ENCODE data around the gene POC1B. TPM values are rescaled to one million over a fixed set of nuclear protein-coding genes. Genes with fewer than 3 reads are reported as not detected.

Gene POC1B
- 10 to 100 TPM; 14.1 to 20.7 (median 16.3) TPM for polyA plus RNA-seq
- long read RNA-seq, donor 1, full-length matches to known transcripts: 8 of 15 reads
- long read RNA-seq, donor 1, partial matches to known transcripts: 7 of 15 reads
- long read RNA-seq, donor 1, other reads (novel, unspliced or antisense): 0 of 15 reads
- long read RNA-seq, donor 2, partial matches to known transcripts: 0 of 1 reads
- long read RNA-seq, donor 2, other reads (novel, unspliced or antisense): 0 of 1 reads
- long read RNA-seq, donor 3, partial matches to known transcripts: 0 of 2 reads
- long read RNA-seq, donor 3, other reads (novel, unspliced or antisense): 0 of 2 reads
- long read RNA-seq, donor 4: 0 reads
- long read RNA-seq, donor 5, full-length matches to known transcripts: 1 of 1 reads
- long read RNA-seq, donor 5, partial matches to known transcripts: 0 of 1 reads
- long read RNA-seq, donor 5, other reads (novel, unspliced or antisense): 0 of 1 reads
- long read RNA-seq, donor 6, partial matches to known transcripts: 0 of 3 reads
- long read RNA-seq, donor 6, other reads (novel, unspliced or antisense): 0 of 3 reads
- long read RNA-seq, donor 7: 0 reads
- long read RNA-seq, donor 8, full-length matches to known transcripts: 2 of 2 reads
- long read RNA-seq, donor 8, partial matches to known transcripts: 0 of 2 reads
- long read RNA-seq, donor 8, other reads (novel, unspliced or antisense): 0 of 2 reads
- long read RNA-seq, donor 9: 0 reads
- long read RNA-seq, donor 10, full-length matches to known transcripts: 1 of 1 reads
- long read RNA-seq, donor 10, partial matches to known transcripts: 0 of 1 reads
- long read RNA-seq, donor 10, other reads (novel, unspliced or antisense): 0 of 1 reads

GRCh38 chr12:89525824-89526770 is at the start of gene POC1B:
Gene POC1B, minus strand, starts transcription at chr12:89526047. Its CDS starts 152 bp downstream, at chr12:89525895.
- Histone ChIP-seq H3K9me3 (ENCODE audit: control insufficient read depth in 2 of 2, insufficient read depth in 1 of 2, low read depth in 1 of 2, low read length in 1 of 2) (no peaks in the 10 kb centered on the region), H3K27me3 (ENCODE audit: control insufficient read depth in 3 of 3, insufficient read depth in 3 of 3, low read length in 3 of 3) (no peaks in the 10 kb centered on the region), H3K27ac (ENCODE audit: low read depth in 1 of 3, low read length in 2 of 3) (peak within 1 kb of the TSS; percentile 84 to 89 (median 84)), H3K4me3 (ENCODE audit: low read depth in 1 of 3, low read length in 3 of 3) (peak within 1 kb of the TSS; percentile 75 to 95 (median 90)), H3K4me1 (ENCODE audit: control insufficient read depth in 3 of 3, insufficient read depth in 2 of 3, low read depth in 1 of 3, low read length in 2 of 3) (peaks cover 0 to 15% (median 5%) of the 10 kb centered on the region in 3 donors), H3K36me3 (ENCODE audit: control insufficient read depth in 3 of 3, insufficient read depth in 2 of 3, low read depth in 1 of 3, low read length in 3 of 3) (peaks cover 0 to 4% (median 2%) of the 10 kb centered on the region in 3 donors)
- FAIRE-seq (no peak), DNase-seq (peak; percentile 78 to 90)
- WGBS, 3 donors: 1 to 2% (median 1%) methylated on average over 37 to 39 of the region's 39 CpGs

- Histone ChIP-seq H3K27ac (ENCODE audit: low read depth in 1 of 3, low read length in 2 of 3) (no peak overlapping the region), H3K4me3 (ENCODE audit: low read depth in 1 of 3, low read length in 3 of 3) (no peak overlapping the region), H3K9me3 (ENCODE audit: control insufficient read depth in 2 of 2, insufficient read depth in 1 of 2, low read depth in 1 of 2, low read length in 1 of 2) (no peaks in the 10 kb centered on the region), H3K36me3 (ENCODE audit: control insufficient read depth in 3 of 3, insufficient read depth in 2 of 3, low read depth in 1 of 3, low read length in 3 of 3) (no peaks in the 10 kb centered on the region), H3K27me3 (ENCODE audit: control insufficient read depth in 3 of 3, insufficient read depth in 3 of 3, low read length in 3 of 3) (no peaks in the 10 kb centered on the region), H3K4me1 (ENCODE audit: control insufficient read depth in 3 of 3, insufficient read depth in 2 of 3, low read depth in 1 of 3, low read length in 2 of 3) (no peaks in the 10 kb centered on the region)
- no peak for DNase-seq
- WGBS, 3 donors: 71 to 87% (median 79%) methylated on average over 1 of the region's 1 CpG
- FAIRE-seq: no peak
These were observed 49.5 kb upstream of the POC1B start for GRCh38 chr12:89575374-89575773.

- DNase-seq: no peak
- Histone ChIP-seq H3K27ac (ENCODE audit: low read depth in 1 of 3, low read length in 2 of 3) (no peak overlapping the region), H3K4me1 (ENCODE audit: control insufficient read depth in 3 of 3, insufficient read depth in 2 of 3, low read depth in 1 of 3, low read length in 2 of 3) (no peaks in the 10 kb centered on the region), H3K9me3 (ENCODE audit: control insufficient read depth in 2 of 2, insufficient read depth in 1 of 2, low read depth in 1 of 2, low read length in 1 of 2) (no peaks in the 10 kb centered on the region), H3K27me3 (ENCODE audit: control insufficient read depth in 3 of 3, insufficient read depth in 3 of 3, low read length in 3 of 3) (no peaks in the 10 kb centered on the region), H3K4me3 (ENCODE audit: low read depth in 1 of 3, low read length in 3 of 3) (no peak overlapping the region), H3K36me3 (ENCODE audit: control insufficient read depth in 3 of 3, insufficient read depth in 2 of 3, low read depth in 1 of 3, low read length in 3 of 3) (no peaks in the 10 kb centered on the region)
- WGBS, 3 donors: 50 to 76% (median 69%) methylated on average over 2 of the region's 2 CpGs
- FAIRE-seq: no peak
These were observed 48.9 kb upstream of the POC1B start for GRCh38 chr12:89574736-89575208.

GRCh38 chr12:89573051-89573810 is 47.4 kb upstream of the POC1B start:
- FAIRE-seq (no peak), DNase-seq (no peak)
- Histone ChIP-seq H3K36me3 (ENCODE audit: control insufficient read depth in 3 of 3, insufficient read depth in 2 of 3, low read depth in 1 of 3, low read length in 3 of 3) (no peaks in the 10 kb centered on the region), H3K4me1 (ENCODE audit: control insufficient read depth in 3 of 3, insufficient read depth in 2 of 3, low read depth in 1 of 3, low read length in 2 of 3) (no peaks in the 10 kb centered on the region), H3K9me3 (ENCODE audit: control insufficient read depth in 2 of 2, insufficient read depth in 1 of 2, low read depth in 1 of 2, low read length in 1 of 2) (no peaks in the 10 kb centered on the region), H3K27me3 (ENCODE audit: control insufficient read depth in 3 of 3, insufficient read depth in 3 of 3, low read length in 3 of 3) (no peaks in the 10 kb centered on the region), H3K27ac (ENCODE audit: low read depth in 1 of 3, low read length in 2 of 3) (no peak overlapping the region), H3K4me3 (ENCODE audit: low read depth in 1 of 3, low read length in 3 of 3) (no peak overlapping the region)
- 83 to 94% (median 91%) methylated on average over 5 of the region's 5 CpGs for WGBS, 3 donors

GRCh38 chr12:89571491-89572195 is 45.8 kb upstream of the POC1B start:
- 91 to 97% (median 91%) methylated on average over 4 of the region's 4 CpGs for WGBS, 3 donors
- Histone ChIP-seq H3K4me1 (ENCODE audit: control insufficient read depth in 3 of 3, insufficient read depth in 2 of 3, low read depth in 1 of 3, low read length in 2 of 3) (no peaks in the 10 kb centered on the region), H3K27me3 (ENCODE audit: control insufficient read depth in 3 of 3, insufficient read depth in 3 of 3, low read length in 3 of 3) (no peaks in the 10 kb centered on the region), H3K36me3 (ENCODE audit: control insufficient read depth in 3 of 3, insufficient read depth in 2 of 3, low read depth in 1 of 3, low read length in 3 of 3) (no peaks in the 10 kb centered on the region), H3K9me3 (ENCODE audit: control insufficient read depth in 2 of 2, insufficient read depth in 1 of 2, low read depth in 1 of 2, low read length in 1 of 2) (no peaks in the 10 kb centered on the region), H3K4me3 (ENCODE audit: low read depth in 1 of 3, low read length in 3 of 3) (no peak overlapping the region), H3K27ac (ENCODE audit: low read depth in 1 of 3, low read length in 2 of 3) (no peak overlapping the region)
- FAIRE-seq (no peak), DNase-seq (no peak)

GRCh38 chr12:89568484-89568883 is 42.6 kb upstream of the POC1B start:
- H3K36me3 ChIP-seq (ENCODE audit: control insufficient read depth in 3 of 3, insufficient read depth in 2 of 3, low read depth in 1 of 3, low read length in 3 of 3): no peaks in the 10 kb centered on the region
- no peak overlapping the region for H3K27ac ChIP-seq (ENCODE audit: low read depth in 1 of 3, low read length in 2 of 3)
- WGBS, 3 donors: 87 to 94% (median 90%) methylated on average over 5 of the region's 5 CpGs

GRCh38 chr12:89567691-89568239 is 41.9 kb upstream of the POC1B start:
- 91 to 93% (median 93%) methylated on average over 3 of the region's 3 CpGs for WGBS, 3 donors
- no peak for FAIRE-seq

More at GRCh38 chr12:89568484-89568883, 42.6 kb upstream of the POC1B start:
- no peak for DNase-seq
- Histone ChIP-seq H3K4me3 (ENCODE audit: low read depth in 1 of 3, low read length in 3 of 3) (no peak overlapping the region), H3K27me3 (ENCODE audit: control insufficient read depth in 3 of 3, insufficient read depth in 3 of 3, low read length in 3 of 3) (no peaks in the 10 kb centered on the region), H3K9me3 (ENCODE audit: control insufficient read depth in 2 of 2, insufficient read depth in 1 of 2, low read depth in 1 of 2, low read length in 1 of 2) (peaks cover 0 to 2% of the 10 kb centered on the region in 2 donors), H3K4me1 (ENCODE audit: control insufficient read depth in 3 of 3, insufficient read depth in 2 of 3, low read depth in 1 of 3, low read length in 2 of 3) (no peaks in the 10 kb centered on the region)
- no peak for FAIRE-seq

More at GRCh38 chr12:89567691-89568239, 41.9 kb upstream of the POC1B start:
- Histone ChIP-seq H3K4me3 (ENCODE audit: low read depth in 1 of 3, low read length in 3 of 3) (no peak overlapping the region), H3K9me3 (ENCODE audit: control insufficient read depth in 2 of 2, insufficient read depth in 1 of 2, low read depth in 1 of 2, low read length in 1 of 2) (peaks cover 0 to 2% of the 10 kb centered on the region in 2 donors), H3K27ac (ENCODE audit: low read depth in 1 of 3, low read length in 2 of 3) (no peak overlapping the region), H3K27me3 (ENCODE audit: control insufficient read depth in 3 of 3, insufficient read depth in 3 of 3, low read length in 3 of 3) (no peaks in the 10 kb centered on the region), H3K36me3 (ENCODE audit: control insufficient read depth in 3 of 3, insufficient read depth in 2 of 3, low read depth in 1 of 3, low read length in 3 of 3) (no peaks in the 10 kb centered on the region), H3K4me1 (ENCODE audit: control insufficient read depth in 3 of 3, insufficient read depth in 2 of 3, low read depth in 1 of 3, low read length in 2 of 3) (no peaks in the 10 kb centered on the region)
- DNase-seq: no peak

Measured in small intestine (tissue), 16 donors.